Esophagus squamous epithelium (tissue), 4 donors: ENCODE data around the gene C4BPB.

Experiments
- POLR2A ChIP-seq, 4 donors: fragments of 450-650 bp; IDR thresholded peaks; one replicate each; pipeline ENCODE4 v1.6.1; 2017; ENCODE audit warnings: antibody characterized with exemption in 4 of 4, mild to moderate bottlenecking in 4 of 4, moderate library complexity in 3 of 4
- TF ChIP-seq, protein P1 (sequence below), 6 experiments: fragments of 450-650 bp in 4 of 6; fragments of 200-600 bp in 2 of 6; sonication (generic) in 2 of 6; IDR thresholded peaks; one replicate each; pipeline ENCODE4 v1.5.1; 2016 to 2019; ENCODE audit warnings: antibody characterized with exemption in 6 of 6, mild to moderate bottlenecking in 4 of 6, moderate library complexity in 4 of 6

DNA sequence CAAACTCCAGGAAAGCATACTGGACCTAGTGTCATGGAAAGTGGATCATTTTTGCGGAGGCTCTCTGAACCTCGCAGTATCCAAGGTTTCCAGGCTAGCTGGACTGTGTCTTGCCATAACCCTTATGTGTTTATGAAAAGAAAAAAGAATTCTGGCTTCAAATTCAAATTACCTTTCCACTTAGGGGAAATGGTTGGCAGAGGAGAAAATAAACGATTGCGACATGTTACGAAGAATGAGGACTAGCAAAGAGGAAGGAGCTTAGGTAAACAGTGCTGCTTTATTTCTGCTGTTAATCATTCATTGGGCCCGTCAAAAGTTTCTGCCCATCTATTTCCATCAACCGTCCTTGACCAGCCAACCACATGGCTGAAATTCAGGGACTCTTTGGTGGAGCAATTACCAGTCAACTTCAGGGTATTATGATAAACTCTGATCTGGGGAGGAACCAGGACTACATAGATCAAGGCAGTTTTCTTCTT lies 15.3 kb downstream of the C4BPB start, which contains the start of gene C4BPA:
- TF ChIP-seq, protein P1, sequence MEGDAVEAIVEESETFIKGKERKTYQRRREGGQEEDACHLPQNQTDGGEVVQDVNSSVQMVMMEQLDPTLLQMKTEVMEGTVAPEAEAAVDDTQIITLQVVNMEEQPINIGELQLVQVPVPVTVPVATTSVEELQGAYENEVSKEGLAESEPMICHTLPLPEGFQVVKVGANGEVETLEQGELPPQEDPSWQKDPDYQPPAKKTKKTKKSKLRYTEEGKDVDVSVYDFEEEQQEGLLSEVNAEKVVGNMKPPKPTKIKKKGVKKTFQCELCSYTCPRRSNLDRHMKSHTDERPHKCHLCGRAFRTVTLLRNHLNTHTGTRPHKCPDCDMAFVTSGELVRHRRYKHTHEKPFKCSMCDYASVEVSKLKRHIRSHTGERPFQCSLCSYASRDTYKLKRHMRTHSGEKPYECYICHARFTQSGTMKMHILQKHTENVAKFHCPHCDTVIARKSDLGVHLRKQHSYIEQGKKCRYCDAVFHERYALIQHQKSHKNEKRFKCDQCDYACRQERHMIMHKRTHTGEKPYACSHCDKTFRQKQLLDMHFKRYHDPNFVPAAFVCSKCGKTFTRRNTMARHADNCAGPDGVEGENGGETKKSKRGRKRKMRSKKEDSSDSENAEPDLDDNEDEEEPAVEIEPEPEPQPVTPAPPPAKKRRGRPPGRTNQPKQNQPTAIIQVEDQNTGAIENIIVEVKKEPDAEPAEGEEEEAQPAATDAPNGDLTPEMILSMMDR (IDR thresholded peaks at IDR 0.05): no peak
- TF ChIP-seq POLR2A (IDR thresholded peaks at IDR 0.05): no peak
